ENCODE results near the gene AKAP17A.

Gene AKAP17A

DNA sequence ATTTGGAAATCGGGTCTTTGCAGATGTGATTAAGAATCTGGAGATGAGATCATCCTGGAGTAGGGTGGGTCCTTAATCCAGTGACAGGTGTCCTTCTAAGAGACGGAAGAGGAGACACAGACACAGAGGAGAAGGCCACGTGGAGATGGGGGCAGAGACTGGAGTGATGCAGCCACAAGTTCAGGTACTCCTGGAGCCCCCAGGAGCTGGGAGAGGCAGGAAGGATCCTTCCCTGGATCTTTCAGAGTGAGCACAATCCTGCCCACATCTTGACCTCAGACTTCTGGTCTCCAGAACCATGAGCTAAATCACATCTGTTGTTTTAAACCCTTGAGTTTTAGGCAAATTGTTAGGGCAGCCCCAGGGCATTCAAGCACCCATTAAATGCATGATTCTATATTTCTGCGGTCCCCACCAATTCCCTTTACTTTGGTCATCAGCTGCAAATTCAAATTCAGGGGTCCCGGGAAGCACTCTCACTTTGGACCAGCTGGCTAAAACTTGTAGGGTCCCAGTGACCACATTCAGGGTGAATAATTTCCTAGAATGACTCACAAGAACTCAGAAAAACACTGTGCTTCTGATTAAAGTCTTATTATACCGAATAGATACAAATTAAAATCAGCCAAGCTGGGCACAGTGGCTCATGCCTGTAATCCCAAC lies 12.8 kb upstream of the AKAP17A start:
- TF ChIP-seq, protein P1, sequence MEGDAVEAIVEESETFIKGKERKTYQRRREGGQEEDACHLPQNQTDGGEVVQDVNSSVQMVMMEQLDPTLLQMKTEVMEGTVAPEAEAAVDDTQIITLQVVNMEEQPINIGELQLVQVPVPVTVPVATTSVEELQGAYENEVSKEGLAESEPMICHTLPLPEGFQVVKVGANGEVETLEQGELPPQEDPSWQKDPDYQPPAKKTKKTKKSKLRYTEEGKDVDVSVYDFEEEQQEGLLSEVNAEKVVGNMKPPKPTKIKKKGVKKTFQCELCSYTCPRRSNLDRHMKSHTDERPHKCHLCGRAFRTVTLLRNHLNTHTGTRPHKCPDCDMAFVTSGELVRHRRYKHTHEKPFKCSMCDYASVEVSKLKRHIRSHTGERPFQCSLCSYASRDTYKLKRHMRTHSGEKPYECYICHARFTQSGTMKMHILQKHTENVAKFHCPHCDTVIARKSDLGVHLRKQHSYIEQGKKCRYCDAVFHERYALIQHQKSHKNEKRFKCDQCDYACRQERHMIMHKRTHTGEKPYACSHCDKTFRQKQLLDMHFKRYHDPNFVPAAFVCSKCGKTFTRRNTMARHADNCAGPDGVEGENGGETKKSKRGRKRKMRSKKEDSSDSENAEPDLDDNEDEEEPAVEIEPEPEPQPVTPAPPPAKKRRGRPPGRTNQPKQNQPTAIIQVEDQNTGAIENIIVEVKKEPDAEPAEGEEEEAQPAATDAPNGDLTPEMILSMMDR (conservative IDR thresholded peaks at IDR 0.05): no peak
- TF ChIP-seq ZFX (IDR thresholded peaks at IDR 0.05): no peak
- H3K27ac ChIP-seq: no peak overlapping the region

DNA sequence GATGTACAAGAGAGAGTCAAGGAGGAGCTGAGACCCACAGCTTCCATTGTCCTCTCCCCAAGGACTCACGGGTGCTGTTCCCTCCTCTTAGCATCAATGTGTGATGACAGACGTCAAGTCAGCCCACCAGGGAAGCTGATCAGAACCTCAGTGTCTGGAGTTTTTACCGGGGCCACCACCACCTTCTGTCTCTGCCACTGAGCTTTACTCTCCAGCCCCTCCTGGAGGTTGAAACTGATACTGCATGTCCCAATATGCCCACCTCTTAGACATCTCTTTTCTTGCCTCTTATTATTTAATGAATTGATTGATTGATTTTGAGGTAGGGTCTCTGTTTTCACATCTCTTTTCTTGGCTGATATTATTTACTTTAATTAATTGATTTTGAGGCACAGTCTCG lies 10.3 kb upstream of the AKAP17A start:
- no peak overlapping the region for H3K27ac ChIP-seq
- TF ChIP-seq, protein P1 (conservative IDR thresholded peaks at IDR 0.05): peak; percentile 32
- TF ChIP-seq ZFX (IDR thresholded peaks at IDR 0.05): no peak

DNA sequence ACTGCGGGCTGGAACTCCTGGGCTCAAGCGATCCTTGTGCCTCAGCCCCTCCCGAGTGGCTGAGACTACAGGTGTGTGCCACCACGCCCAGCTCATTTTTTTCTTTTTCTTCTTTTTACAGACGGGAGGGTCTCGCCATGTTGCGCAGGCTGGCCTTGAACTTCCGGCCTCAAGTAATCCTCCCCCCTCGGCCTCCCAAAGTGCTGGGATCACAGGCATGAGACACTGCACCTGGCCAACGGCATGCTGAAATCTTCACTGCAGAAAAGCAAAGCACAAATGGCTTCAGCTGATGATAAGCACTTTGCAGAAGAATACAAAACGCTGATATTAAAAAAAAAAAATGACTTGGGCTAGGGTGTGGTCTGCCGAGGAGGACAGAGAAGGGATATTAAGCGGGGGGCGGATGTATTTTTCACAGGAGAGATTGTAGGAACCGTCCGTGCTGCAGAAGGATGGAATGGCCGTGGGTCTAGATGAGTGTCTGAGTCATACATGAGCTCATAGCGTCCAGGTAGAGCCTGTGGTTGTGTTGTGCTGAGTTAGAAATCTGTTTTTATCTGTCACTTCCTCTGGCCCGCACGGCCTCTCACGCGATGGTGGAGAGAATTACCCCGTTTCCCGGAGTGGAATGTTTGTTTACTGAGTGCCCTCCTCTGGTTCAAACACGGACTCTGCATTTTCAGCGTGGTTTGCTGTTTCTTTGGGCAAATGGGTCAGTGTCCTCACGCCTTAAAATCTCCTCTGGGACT lies 8.5 kb upstream of the AKAP17A start:
- TF ChIP-seq ZFX (IDR thresholded peaks at IDR 0.05): no peak
- TF ChIP-seq, protein P1 (conservative IDR thresholded peaks at IDR 0.05): no peak
- no peak overlapping the region for H3K27ac ChIP-seq

DNA sequence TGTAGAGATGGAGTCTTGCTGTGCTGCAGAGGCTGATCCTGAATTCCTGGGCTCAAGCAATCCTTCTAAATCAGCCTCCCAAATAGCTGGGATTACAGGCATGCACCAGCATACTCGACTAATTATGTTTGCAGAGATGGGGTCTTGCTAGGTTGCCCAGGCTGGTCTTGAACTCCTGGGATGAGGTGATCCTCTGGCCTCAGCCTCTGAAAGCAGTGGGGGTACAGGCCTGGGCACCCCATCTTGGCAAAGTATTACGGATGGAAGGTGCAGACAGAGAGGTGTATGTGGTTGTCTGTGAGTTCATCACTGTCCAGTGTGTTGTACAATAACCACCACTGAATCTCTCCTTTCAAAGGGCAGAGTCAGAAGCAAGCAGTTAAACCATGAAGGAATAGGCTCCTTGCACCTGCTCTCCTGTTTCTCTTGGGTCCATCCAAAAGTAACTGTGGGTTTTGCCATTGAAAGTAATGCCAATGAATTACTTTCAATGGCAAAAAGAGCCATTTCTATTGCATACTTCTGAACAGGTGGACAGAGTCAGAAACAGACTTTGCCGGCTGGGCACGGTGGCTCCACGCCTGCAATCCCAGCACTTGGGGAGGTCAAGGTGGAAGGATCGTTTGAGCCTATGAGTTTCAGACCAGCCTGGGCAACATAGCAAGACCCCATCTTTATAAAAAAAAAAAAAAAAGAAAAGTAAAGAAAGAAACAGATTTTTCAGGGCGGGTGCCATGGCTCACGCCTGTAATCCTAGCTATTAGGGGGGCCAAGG lies 7.0 kb upstream of the AKAP17A start:
- no peak overlapping the region for H3K27ac ChIP-seq
- no peak for TF ChIP-seq ZFX (IDR thresholded peaks at IDR 0.05)
- TF ChIP-seq, protein P1 (conservative IDR thresholded peaks at IDR 0.05): no peak

DNA sequence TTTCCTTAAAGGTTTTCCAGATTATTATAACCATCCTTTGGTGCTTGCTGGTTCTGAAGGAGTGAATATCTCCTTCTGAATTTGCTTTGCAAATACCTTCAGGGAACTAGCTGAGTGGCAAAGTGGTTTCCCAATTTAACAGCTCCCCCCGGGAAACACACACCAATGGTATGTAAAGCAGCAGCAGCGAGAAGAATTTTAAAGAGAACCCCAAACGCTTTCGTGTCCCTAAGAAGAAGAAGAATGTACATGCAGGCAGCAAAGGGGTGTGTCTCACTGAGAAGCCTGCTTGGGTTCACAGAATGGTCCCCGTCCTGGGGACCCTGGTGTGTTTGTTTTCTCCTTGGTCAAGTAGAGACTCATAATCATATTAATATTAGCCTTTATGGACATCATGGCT lies 4.2 kb upstream of the AKAP17A start:
- TF ChIP-seq, protein P1 (conservative IDR thresholded peaks at IDR 0.05): no peak
- TF ChIP-seq ZFX (IDR thresholded peaks at IDR 0.05): no peak
- H3K27ac ChIP-seq: no peak overlapping the region

DNA sequence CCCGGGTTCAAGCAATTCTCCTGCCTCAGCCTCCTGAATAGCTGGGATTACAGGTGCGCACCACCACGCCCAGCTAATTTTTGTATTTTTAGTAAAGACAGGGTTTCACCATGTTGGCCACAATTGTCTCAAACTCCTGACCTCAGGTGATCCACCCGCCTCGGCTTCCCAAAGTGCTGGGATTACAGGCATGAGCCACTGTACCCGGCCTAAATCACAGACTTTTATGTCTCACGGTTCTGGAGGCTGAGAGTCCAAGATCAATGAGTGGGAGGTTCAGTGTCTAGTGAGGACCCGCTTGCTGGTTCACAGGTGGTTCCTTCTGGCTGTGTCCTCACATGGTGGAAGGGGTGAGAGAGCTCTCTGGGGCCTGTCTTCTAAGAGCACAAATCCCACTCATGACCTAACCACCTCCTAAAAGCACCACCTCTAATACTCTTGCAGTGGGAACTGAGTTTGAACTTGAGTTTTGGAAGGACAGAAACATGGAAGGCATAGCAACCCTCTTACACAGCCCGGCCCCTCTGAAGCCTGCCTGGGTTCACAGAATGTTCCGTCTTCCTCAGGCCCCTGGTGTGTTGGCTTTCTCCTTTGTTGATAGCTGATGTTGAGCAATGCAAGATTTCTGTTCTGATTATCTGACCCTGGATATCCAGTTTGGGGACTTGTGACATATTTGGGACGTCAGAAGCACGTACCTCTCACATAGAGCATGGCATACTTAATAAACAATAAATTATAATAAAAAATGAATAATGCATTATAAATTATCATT lies 1.9 kb upstream of the AKAP17A start:
- TF ChIP-seq, protein P1 (conservative IDR thresholded peaks at IDR 0.05): no peak
- no peak for TF ChIP-seq ZFX (IDR thresholded peaks at IDR 0.05)
- no peak overlapping the region for H3K27ac ChIP-seq
